Measurements from ENCODE around the gene RC3H1. TPM values are rescaled to one million over a fixed set of nuclear protein-coding genes. Genes with fewer than 3 reads are reported as not detected.
A peak's percentile ranks its signal among the peaks of the same experiment; 100 is the strongest.

RC3H1 gene
- total RNA-seq, 1 experiment from 2014 or later = 42.1 TPM

DNA sequence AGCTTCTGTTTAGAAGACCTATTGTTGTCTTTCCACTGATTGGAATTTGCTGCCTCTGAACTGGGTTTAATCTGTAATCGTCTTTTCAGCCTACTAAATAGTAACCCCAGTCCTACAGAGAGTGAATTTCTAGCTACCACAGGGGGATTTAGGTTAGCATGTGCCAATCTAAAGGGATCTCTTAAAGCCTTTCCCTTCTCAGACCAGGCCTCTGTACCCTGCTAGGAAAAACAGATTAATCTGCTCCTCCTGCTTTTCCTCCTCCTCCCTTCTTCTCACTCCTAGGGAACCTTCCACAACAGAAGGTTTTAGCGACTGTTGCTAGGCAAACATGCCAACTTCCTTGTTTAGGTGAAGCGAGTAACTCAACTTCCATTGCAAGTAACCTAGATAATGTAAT is 1.3 kb upstream of the RC3H1 start:
- peak overlapping the region; percentile 77 for H3K4me3 Mint-ChIP-seq (ENCODE audit: low read depth, unreplicated experiment)
- H3K27me3 Mint-ChIP-seq (ENCODE audit: unreplicated experiment) = no peaks in the 10 kb centered on the region
- BruUV-seq (replicated peaks) = no TSS peak
- TF ChIP-seq, protein P1, sequence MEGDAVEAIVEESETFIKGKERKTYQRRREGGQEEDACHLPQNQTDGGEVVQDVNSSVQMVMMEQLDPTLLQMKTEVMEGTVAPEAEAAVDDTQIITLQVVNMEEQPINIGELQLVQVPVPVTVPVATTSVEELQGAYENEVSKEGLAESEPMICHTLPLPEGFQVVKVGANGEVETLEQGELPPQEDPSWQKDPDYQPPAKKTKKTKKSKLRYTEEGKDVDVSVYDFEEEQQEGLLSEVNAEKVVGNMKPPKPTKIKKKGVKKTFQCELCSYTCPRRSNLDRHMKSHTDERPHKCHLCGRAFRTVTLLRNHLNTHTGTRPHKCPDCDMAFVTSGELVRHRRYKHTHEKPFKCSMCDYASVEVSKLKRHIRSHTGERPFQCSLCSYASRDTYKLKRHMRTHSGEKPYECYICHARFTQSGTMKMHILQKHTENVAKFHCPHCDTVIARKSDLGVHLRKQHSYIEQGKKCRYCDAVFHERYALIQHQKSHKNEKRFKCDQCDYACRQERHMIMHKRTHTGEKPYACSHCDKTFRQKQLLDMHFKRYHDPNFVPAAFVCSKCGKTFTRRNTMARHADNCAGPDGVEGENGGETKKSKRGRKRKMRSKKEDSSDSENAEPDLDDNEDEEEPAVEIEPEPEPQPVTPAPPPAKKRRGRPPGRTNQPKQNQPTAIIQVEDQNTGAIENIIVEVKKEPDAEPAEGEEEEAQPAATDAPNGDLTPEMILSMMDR (IDR thresholded peaks at IDR 0.05; ENCODE audit: unreplicated experiment) = no peak
- peak; percentile 76 for DNase-seq
- peaks cover 21% of the 10 kb centered on the region for H3K4me1 Mint-ChIP-seq (ENCODE audit: low read depth, unreplicated experiment)
- intact Hi-C loops (cut with micrococcal nuclease; ENCODE audit: unreplicated experiment) = loop anchor here (5.0 to 10.0 kb wide), 4 partner anchors 49 to 971 kb away; partner anchors contain the start of genes CACYBP, GAS5, RABGAP1L and ZBTB37
- H3K36me3 Mint-ChIP-seq (ENCODE audit: insufficient read depth, unreplicated experiment) = peaks cover 33% of the 10 kb centered on the region
- CTCF ChIA-PET = interaction anchor here (1.0 to 1.9 kb wide), 2 partner anchors 17 to 45 kb away, joined by 3 to 9 read pairs; no protein-coding TSS in a partner anchor
- H3K9me3 Mint-ChIP-seq (ENCODE audit: low read depth, unreplicated experiment) = no peaks in the 10 kb centered on the region
- peak overlapping the region; percentile 94 for H3K27ac Mint-ChIP-seq (ENCODE audit: unreplicated experiment)

DNA sequence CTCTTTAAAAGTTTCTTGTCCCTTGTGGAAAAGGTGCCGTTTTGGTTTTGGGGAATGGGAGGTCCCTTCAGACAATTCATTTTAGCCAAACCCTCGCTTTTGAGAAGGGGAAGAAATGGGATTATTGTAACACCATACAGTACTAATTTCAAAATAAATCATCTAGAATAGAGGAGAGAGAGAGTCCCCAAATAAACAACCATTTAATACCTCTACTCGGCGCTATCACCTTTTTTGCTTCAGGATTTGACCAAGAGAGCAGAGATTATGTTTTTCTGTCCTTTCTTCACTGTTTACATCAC is 770 bp upstream of the RC3H1 start:
- TF ChIP-seq, protein P1 (IDR thresholded peaks at IDR 0.05; ENCODE audit: unreplicated experiment) = no peak
- H3K36me3 Mint-ChIP-seq (ENCODE audit: insufficient read depth, unreplicated experiment) = peaks cover 33% of the 10 kb centered on the region
- CTCF ChIA-PET = interaction anchor here (0.6 to 1.9 kb wide), 5 partner anchors 11 to 446 kb away, joined by 3 to 9 read pairs (median 3); no protein-coding TSS in a partner anchor
- no peaks in the 10 kb centered on the region for H3K27me3 Mint-ChIP-seq (ENCODE audit: unreplicated experiment)
- peak overlapping the region; percentile 77 for H3K4me3 Mint-ChIP-seq (ENCODE audit: low read depth, unreplicated experiment)
- no peak for DNase-seq
- H3K9me3 Mint-ChIP-seq (ENCODE audit: low read depth, unreplicated experiment) = no peaks in the 10 kb centered on the region
- intact Hi-C loops (cut with micrococcal nuclease; ENCODE audit: unreplicated experiment) = loop anchor here (5.0 to 10.0 kb wide), 4 partner anchors 49 to 972 kb away; partner anchors contain the start of genes CACYBP, GAS5, RABGAP1L and ZBTB37
- peaks cover 23% of the 10 kb centered on the region for H3K4me1 Mint-ChIP-seq (ENCODE audit: low read depth, unreplicated experiment)
- peak overlapping the region; percentile 94 for H3K27ac Mint-ChIP-seq (ENCODE audit: unreplicated experiment)
- no TSS peak for BruUV-seq (replicated peaks)

DNA sequence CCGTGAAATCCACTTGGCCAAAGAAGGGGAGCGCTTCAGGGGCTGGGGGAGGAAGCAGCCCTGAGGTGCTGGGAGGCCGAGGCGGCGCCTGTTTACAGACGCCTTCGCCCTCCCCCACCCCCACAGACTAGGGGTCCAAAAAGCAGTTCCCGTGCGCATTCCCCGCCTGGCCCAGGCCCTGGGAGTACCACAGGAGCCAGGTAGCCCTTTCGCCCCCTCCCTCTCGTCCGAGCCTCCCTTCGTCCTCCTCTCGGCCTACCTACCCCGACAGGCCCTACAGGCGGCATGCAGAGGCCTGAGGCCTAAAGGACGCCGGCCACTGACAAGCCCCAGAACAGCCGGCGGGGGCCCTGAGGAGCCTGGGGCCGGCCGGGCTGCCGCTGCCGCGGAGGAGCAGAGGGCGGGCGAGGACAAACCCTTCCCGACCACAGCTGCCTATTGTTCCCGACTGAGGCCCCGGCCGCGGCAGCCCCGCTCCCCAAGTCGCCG is 522 bp downstream of the RC3H1 start:
- peak; percentile 63 for DNase-seq
- CTCF ChIA-PET = interaction anchor here (0.6 to 1.9 kb wide), 3 partner anchors 12 to 799 kb away, joined by 3 to 9 read pairs (median 3); no protein-coding TSS in a partner anchor
- Mint-ChIP-seq H3K4me1 (ENCODE audit: low read depth, unreplicated experiment) (peaks cover 30% of the 10 kb centered on the region), H3K36me3 (ENCODE audit: insufficient read depth, unreplicated experiment) (peaks cover 33% of the 10 kb centered on the region), H3K9me3 (ENCODE audit: low read depth, unreplicated experiment) (no peaks in the 10 kb centered on the region), H3K27me3 (ENCODE audit: unreplicated experiment) (no peaks in the 10 kb centered on the region), H3K27ac (ENCODE audit: unreplicated experiment) (peak overlapping the region; percentile 94), H3K4me3 (ENCODE audit: low read depth, unreplicated experiment) (peak overlapping the region; percentile 77)
- no TSS peak for BruUV-seq (replicated peaks)
- TF ChIP-seq, protein P1 (IDR thresholded peaks at IDR 0.05; ENCODE audit: unreplicated experiment) = no peak
- intact Hi-C loops (cut with micrococcal nuclease; ENCODE audit: unreplicated experiment) = loop anchor here (5.0 to 10.0 kb wide), 4 partner anchors 51 to 973 kb away; partner anchors contain the start of genes CACYBP, GAS5, RABGAP1L and ZBTB37

GRCh38 chr1:174018565-174018964 is 3.6 kb downstream of the RC3H1 start:
- intact Hi-C loops (cut with micrococcal nuclease; ENCODE audit: unreplicated experiment) = no loop called here
- no TSS peak for BruUV-seq (replicated peaks)
- Mint-ChIP-seq H3K27ac (ENCODE audit: unreplicated experiment) (no peak overlapping the region), H3K4me1 (ENCODE audit: low read depth, unreplicated experiment) (peaks cover 26% of the 10 kb centered on the region), H3K9me3 (ENCODE audit: low read depth, unreplicated experiment) (no peaks in the 10 kb centered on the region), H3K36me3 (ENCODE audit: insufficient read depth, unreplicated experiment) (peaks cover 33% of the 10 kb centered on the region), H3K27me3 (ENCODE audit: unreplicated experiment) (no peaks in the 10 kb centered on the region), H3K4me3 (ENCODE audit: low read depth, unreplicated experiment) (peak overlapping the region; percentile 77)
- CTCF ChIA-PET = no interaction called here
- TF ChIP-seq, protein P1 (IDR thresholded peaks at IDR 0.05; ENCODE audit: unreplicated experiment) = no peak
- DNase-seq = no peak
